Activated B cell treated with CpG ODN at 0.5 μM for 24 hours (primary cell): ENCODE data around the gene DAPK1. TPM values are rescaled to one million over a fixed set of nuclear protein-coding genes. Genes with fewer than 3 reads are reported as not detected.

ENCODE experiments used
- ATAC-seq: fragments of 200-7000 bp; cut with Tn5 transposase; one replicate; pipeline ENCODE4 v1.10.0; 2021; ENCODE audit warnings: low read depth, mild to moderate bottlenecking, moderate library complexity
- CTCF ChIA-PET: fragments of 350-600 bp; sonication (Branson Sonifier 250); formaldehyde crosslinking; loops from one replicate; lab custom pipeline; 2021; ENCODE audit warnings: antibody characterized with exemption; lab: Charles Lee
- POLR2A ChIA-PET: fragments of 350-600 bp; sonication (Branson Sonifier 250); formaldehyde crosslinking; loops from one replicate; lab custom pipeline; 2021; ENCODE audit warnings: antibody characterized with exemption; lab: Charles Lee
- DNase-seq: peaks from one replicate; pipeline ENCODE4 v3.0.0; 2022
- H3K27ac Mint-ChIP-seq: one replicate; pipeline ENCODE4 v1.8.0; 2020; ENCODE audit warnings: mixed read lengths
- H3K27me3 Mint-ChIP-seq: one replicate; pipeline ENCODE4 v1.8.0; 2021; ENCODE audit warnings: mixed read lengths
- H3K36me3 Mint-ChIP-seq: one replicate; pipeline ENCODE4 v1.8.0; 2021; ENCODE audit warnings: low read depth, mixed read lengths
- H3K4me1 Mint-ChIP-seq: one replicate; pipeline ENCODE4 v1.8.0; 2021; ENCODE audit warnings: mixed read lengths
- H3K4me3 Mint-ChIP-seq: one replicate; pipeline ENCODE4 v1.8.0; 2020; ENCODE audit warnings: mild to moderate bottlenecking, mixed read lengths
- H3K9me3 Mint-ChIP-seq: one replicate; pipeline ENCODE4 v1.8.0; 2020; ENCODE audit warnings: mixed read lengths
- intact Hi-C: fragments of 100-400 bp; cut with micrococcal nuclease; formaldehyde crosslinking; loops from one replicate; pipeline ENCODE4 v1.15.1; 2024
- total RNA-seq: library from RNA; stranded (reverse); gene quantifications from 2 replicates; pipeline ENCODE4 v1.2.3, GENCODE V29; 2022
- TF ChIP-seq, protein P1 (sequence below): fragments of 200-600 bp; IDR thresholded peaks from one replicate; pipeline ENCODE4 v1.8.0; 2022; ENCODE audit warnings: antibody characterized with exemption, mild to moderate bottlenecking

The DAPK1 gene
- total RNA-seq, 1 donor from 2014 or later, result 1.0 TPM

DNA sequence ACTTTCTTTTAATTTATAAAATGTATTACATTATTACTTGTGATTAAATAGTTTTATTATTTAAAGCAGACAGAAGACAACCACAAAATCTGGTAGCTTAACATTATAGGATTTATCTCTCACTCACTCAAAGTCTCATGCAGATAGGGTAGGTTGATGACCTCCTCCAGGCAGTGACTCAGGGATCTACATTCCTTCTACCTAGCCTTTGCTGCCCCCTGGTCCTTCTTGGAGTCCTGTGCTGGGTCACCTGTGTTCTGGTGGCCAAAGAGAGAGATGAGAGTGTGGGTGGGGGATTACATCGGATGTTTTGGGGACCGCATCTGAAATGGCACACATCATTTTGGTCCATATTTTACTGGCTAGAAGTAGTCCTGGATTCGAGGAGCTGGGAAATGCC lies 132.6 kb downstream of the DAPK1 start:
- Mint-ChIP-seq H3K27ac (no peak overlapping the region), H3K36me3 (no peaks in the 10 kb centered on the region), H3K4me3 (no peak overlapping the region), H3K9me3 (no peaks in the 10 kb centered on the region), H3K27me3 (no peaks in the 10 kb centered on the region), H3K4me1 (no peaks in the 10 kb centered on the region)
- DNase-seq (no peak), ATAC-seq (no peak)
- ChIA-PET POLR2A (no interaction called here), CTCF (no interaction called here)
- TF ChIP-seq, protein P1, sequence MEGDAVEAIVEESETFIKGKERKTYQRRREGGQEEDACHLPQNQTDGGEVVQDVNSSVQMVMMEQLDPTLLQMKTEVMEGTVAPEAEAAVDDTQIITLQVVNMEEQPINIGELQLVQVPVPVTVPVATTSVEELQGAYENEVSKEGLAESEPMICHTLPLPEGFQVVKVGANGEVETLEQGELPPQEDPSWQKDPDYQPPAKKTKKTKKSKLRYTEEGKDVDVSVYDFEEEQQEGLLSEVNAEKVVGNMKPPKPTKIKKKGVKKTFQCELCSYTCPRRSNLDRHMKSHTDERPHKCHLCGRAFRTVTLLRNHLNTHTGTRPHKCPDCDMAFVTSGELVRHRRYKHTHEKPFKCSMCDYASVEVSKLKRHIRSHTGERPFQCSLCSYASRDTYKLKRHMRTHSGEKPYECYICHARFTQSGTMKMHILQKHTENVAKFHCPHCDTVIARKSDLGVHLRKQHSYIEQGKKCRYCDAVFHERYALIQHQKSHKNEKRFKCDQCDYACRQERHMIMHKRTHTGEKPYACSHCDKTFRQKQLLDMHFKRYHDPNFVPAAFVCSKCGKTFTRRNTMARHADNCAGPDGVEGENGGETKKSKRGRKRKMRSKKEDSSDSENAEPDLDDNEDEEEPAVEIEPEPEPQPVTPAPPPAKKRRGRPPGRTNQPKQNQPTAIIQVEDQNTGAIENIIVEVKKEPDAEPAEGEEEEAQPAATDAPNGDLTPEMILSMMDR, result no peak
- intact Hi-C loops, result no loop called here

DNA sequence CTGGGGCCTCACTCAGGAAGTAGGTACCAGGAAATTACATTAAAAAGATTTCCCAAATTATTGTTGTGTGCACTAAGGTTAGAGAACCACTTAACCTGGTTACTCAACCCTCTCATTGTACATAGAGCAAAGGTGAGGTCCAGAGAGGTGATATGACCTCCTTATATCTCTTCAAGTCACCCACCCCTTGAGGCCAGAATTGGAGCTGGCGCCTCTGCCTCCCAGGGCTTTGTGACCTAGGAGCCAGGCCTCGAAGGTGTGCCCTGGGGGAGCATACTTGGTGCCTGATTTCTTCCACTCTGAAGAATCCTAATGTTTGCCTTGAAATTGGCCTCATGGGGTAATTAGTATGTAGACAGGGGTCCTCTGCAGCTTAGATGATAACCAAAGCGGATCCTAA lies 133.2 kb downstream of the DAPK1 start:
- POLR2A ChIA-PET, result no interaction called here
- TF ChIP-seq, protein P1, result no peak

DNA sequence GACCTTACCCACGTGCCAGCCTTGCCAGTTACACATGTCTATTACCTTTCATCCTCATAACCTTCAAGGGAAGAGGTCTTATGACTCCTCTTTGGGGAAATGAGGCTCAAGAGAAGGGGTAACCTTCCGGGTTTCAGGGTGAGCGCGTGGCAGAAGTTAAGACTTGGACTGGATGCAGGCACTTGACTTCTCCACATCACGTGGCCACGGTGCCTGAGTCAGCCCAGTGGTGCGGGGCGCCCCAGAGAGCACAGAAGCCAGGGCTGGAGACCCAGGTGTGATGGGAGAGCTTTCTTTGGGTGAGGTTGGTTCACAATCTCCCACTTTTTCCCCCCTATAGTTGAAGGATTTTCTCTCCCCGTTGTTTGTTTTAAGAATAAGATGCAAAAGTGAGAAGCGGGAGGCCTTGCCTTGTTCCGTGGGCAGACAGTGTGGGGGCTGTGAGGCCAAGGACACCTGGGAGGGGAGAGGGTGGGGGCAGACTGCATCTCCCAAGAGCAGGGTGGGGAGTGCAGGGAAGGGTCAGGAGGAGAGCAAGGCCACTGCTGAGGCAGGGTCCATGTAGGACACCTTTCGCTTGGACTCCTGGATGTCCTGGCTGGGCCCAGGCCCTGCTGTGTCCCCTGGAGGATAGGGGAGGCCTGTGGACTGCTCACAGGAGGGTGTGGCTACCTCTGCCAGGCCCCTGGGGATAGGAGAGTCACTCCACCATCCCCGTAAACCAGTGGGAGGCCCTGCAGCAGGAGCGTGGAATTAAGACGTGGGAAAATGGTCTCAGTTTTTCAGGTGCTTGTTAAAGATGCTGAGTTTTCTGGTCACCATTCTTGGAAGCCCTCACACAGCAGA lies 138.2 kb downstream of the DAPK1 start:
- DNase-seq (no peak), ATAC-seq (no peak)
- no peaks in the 10 kb centered on the region for H3K27me3 Mint-ChIP-seq
- CTCF ChIA-PET, result no interaction called here
- POLR2A ChIA-PET, result no interaction called here
- no peaks in the 10 kb centered on the region for H3K4me1 Mint-ChIP-seq
- no peaks in the 10 kb centered on the region for H3K9me3 Mint-ChIP-seq
- TF ChIP-seq, protein P1, result no peak
- no peak overlapping the region for H3K4me3 Mint-ChIP-seq
- no peak overlapping the region for H3K27ac Mint-ChIP-seq
- H3K36me3 Mint-ChIP-seq, result no peaks in the 10 kb centered on the region
- intact Hi-C loops, result no loop called here

More for the DNA sequence above, 133.2 kb downstream of the DAPK1 start:
- Mint-ChIP-seq H3K27me3 (no peaks in the 10 kb centered on the region), H3K9me3 (no peaks in the 10 kb centered on the region), H3K4me1 (no peaks in the 10 kb centered on the region), H3K27ac (no peak overlapping the region), H3K4me3 (no peak overlapping the region), H3K36me3 (no peaks in the 10 kb centered on the region)
- intact Hi-C loops, result no loop called here
- no peak for DNase-seq
- no peak for ATAC-seq
- CTCF ChIA-PET, result no interaction called here

DNA sequence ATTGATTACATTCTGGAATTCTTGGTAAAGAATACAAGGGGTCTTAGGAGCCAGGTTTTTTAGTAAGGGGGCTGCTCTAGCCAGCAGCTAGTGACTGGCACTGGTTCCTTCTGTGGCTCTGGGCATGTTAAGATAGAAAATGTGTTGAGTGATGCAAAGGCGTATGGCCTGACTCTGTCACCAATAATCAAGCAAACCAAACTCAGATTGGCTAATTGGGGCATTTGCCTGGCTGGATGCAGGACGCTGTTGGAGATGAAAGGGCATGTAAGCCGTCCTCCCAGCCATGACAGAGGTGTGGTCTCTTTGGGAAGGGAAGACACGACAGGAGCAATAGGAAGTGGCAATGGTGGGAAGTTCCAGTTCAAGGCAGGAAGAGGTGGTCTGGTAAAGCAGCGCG lies 140.6 kb downstream of the DAPK1 start:
- Mint-ChIP-seq H3K36me3 (no peaks in the 10 kb centered on the region), H3K27me3 (no peaks in the 10 kb centered on the region), H3K9me3 (no peaks in the 10 kb centered on the region), H3K4me3 (no peak overlapping the region), H3K27ac (no peak overlapping the region), H3K4me1 (no peaks in the 10 kb centered on the region)
- intact Hi-C loops, result no loop called here
- DNase-seq (no peak), ATAC-seq (no peak)
- ChIA-PET CTCF (no interaction called here), POLR2A (no interaction called here)
- TF ChIP-seq, protein P1, result no peak

DNA sequence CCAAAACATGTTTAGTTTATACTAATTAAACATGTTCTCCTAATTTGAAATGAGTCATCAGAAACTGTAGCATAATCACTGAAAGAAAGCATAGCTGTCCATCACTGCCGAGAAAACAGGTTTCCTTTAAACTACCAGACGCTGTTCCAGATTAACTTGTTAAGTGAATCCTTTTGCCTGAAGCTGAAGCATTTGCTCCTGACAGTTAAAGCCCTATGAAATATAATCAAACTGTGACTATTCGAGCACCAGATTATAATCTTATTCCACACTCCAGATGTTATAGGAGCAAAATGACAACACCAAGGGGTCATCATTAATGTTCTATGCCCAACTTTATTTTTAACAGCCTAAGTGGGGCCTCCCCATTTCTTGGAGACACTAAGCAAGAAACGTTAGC lies 142.3 kb downstream of the DAPK1 start:
- no peaks in the 10 kb centered on the region for H3K4me1 Mint-ChIP-seq
- ATAC-seq (no peak), DNase-seq (no peak)
- H3K27me3 Mint-ChIP-seq, result no peaks in the 10 kb centered on the region
- no peaks in the 10 kb centered on the region for H3K36me3 Mint-ChIP-seq
- H3K9me3 Mint-ChIP-seq, result no peaks in the 10 kb centered on the region
- H3K27ac Mint-ChIP-seq, result no peak overlapping the region
- TF ChIP-seq, protein P1, result no peak
- POLR2A ChIA-PET, result no interaction called here
- CTCF ChIA-PET, result no interaction called here
- no peak overlapping the region for H3K4me3 Mint-ChIP-seq
- intact Hi-C loops, result no loop called here
